OCI-LY3 (cell line): ENCODE measurements around the gene PNMA6F.

Experiments used
- CTCF ChIP-seq: fragments of 200-600, 300-600 bp; sonication (generic); IDR thresholded peaks from 2 replicates; pipeline ENCODE4 v1.5.1; 2014; ENCODE audit warnings: antibody characterized with exemption, low read length, low read depth
- EZH2phosphoT487 ChIP-seq: fragments of 200-600 bp; shearing (Covaris generic); IDR thresholded peaks from 2 replicates; pipeline ENCODE4 v1.6.1; 2018; ENCODE audit warnings: antibody characterized with exemption, mixed run types, low read depth

DNA sequence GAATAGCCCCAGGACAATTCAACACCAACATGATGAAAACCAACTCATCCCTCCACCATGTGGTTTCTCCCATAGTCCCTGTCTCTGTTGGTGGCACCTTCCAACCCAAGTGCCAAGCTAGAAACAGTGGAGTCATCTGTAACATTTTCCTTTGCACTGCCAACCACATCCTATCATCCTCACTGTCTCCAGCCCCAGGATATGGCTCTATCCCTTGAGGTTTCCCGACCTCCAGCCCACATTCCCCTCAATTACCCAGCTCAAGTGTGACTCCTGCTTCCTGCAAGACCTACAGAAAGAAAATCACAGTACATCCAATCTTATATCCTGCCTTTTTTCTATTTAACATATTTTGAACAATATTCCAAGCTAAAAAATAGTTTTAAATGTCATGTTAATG lies 24.2 kb downstream of the PNMA6F start:
- TF ChIP-seq CTCF (no peak), EZH2phosphoT487 (no peak)
